Measurements from ENCODE around the gene MAMDC2.

DNA sequence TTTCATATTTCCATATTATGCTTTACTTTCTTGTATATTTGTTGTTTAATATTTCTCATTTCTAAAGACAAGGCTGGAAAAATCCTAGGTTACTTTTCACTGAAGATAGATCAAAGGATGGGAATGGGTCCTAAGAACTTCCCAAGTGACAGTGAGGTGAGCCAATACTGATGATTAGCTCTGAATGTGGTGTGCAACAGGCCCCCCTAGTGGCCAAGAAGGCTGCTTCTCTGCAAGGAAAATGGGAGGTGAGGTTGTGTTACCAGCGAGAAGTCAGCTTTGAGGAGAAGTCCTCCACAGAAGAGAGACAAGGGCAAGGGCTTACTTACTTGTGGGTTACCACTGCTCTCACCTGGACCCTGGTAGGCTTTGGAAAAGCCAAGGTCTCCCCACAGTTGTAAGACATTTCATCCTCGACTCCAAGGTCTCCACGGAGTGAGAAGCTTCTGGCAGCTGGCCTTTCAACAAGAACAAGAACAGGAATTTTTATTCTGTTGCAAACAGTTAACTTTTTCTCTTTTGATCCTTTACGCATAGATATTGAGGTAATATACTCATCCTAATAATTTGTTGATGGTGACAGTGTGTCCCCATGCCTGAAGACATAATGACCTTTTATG, 69.9 kb downstream of the MAMDC2 start:
- no peak for TF ChIP-seq POLR2A (IDR thresholded peaks at IDR 0.05; ENCODE audit: control extremely low read depth in 1 of 2, low read depth in 2 of 2, low read length in 2 of 2)
- TF ChIP-seq, protein P1, sequence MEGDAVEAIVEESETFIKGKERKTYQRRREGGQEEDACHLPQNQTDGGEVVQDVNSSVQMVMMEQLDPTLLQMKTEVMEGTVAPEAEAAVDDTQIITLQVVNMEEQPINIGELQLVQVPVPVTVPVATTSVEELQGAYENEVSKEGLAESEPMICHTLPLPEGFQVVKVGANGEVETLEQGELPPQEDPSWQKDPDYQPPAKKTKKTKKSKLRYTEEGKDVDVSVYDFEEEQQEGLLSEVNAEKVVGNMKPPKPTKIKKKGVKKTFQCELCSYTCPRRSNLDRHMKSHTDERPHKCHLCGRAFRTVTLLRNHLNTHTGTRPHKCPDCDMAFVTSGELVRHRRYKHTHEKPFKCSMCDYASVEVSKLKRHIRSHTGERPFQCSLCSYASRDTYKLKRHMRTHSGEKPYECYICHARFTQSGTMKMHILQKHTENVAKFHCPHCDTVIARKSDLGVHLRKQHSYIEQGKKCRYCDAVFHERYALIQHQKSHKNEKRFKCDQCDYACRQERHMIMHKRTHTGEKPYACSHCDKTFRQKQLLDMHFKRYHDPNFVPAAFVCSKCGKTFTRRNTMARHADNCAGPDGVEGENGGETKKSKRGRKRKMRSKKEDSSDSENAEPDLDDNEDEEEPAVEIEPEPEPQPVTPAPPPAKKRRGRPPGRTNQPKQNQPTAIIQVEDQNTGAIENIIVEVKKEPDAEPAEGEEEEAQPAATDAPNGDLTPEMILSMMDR (IDR thresholded peaks at IDR 0.05; ENCODE audit: control extremely low read depth in 1 of 3, insufficient read depth in 1 of 3, low read depth in 1 of 3, low read length in 3 of 3) = peak; percentile 66 to 89 (median 75)
- TF ChIP-seq YY1 (IDR thresholded peaks at IDR 0.05; ENCODE audit: low read depth, low read length) = no peak
- TF ChIP-seq EZH2 (IDR thresholded peaks at IDR 0.05; ENCODE audit: low read depth, low read length, severe bottlenecking) = no peak
- no peak for TF ChIP-seq EGR1 (IDR thresholded peaks at IDR 0.05; ENCODE audit: borderline replicate concordance, low read depth, low read length)
- TF ChIP-seq SP1 (IDR thresholded peaks at IDR 0.05; ENCODE audit: low read depth, low read length) = no peak
- TF ChIP-seq GABPA (IDR thresholded peaks at IDR 0.05; ENCODE audit: borderline replicate concordance, insufficient read depth, low read length) = no peak

Measured in H1 (cell line).